CD4-positive, alpha-beta T cell (primary cell): Measurements from ENCODE around the gene MAP3K1. TPM values are rescaled to one million over a fixed set of nuclear protein-coding genes. Genes with fewer than 3 reads are reported as not detected.
A peak's percentile ranks its signal among the peaks of the same experiment; 100 is the strongest.

Source experiments
- ATAC-seq: fragments of 200-7000 bp; cut with Tn5 transposase; one replicate; pipeline ENCODE4 v1.10.0; 2022; ENCODE audit warnings: mild to moderate bottlenecking; ENCODE audit not compliant: poor library complexity
- CTCF ChIA-PET: fragments of 350-600 bp; sonication (Branson Sonifier 250); formaldehyde crosslinking; loops from one replicate; lab custom pipeline; 2021; ENCODE audit warnings: antibody characterized with exemption, inconsistent platforms; lab: Charles Lee
- POLR2A ChIA-PET: fragments of 350-600 bp; sonication (Branson Sonifier 250); formaldehyde crosslinking; loops from one replicate; lab custom pipeline; 2021; ENCODE audit warnings: antibody characterized with exemption, inconsistent platforms; lab: Charles Lee
- DNase-seq, 14 experiments: peaks; one replicate each; pipeline ENCODE4 v3.0.0-alpha.2; 2013 to 2020; ENCODE audit warnings: mixed read lengths in 2 of 14
- H3K27ac ChIP-seq, 2 donors: one replicate each; pipeline versions ENCODE4 v1.5.1 to v1.7.0; 2013; ENCODE audit warnings: low read length in 2 of 2, low read depth in 1 of 2, mild to moderate bottlenecking in 1 of 2
- H3K27me3 ChIP-seq, 2 experiments: 1 replicate in 1 of 2; 2 replicates in 1 of 2; pipeline versions ENCODE4 v1.6.1 to v1.7.0; 2013; ENCODE audit warnings: low read length in 2 of 2, control low read depth in 1 of 2, mild to moderate bottlenecking in 1 of 2, moderate library complexity in 1 of 2; ENCODE audit not compliant: insufficient read depth in 2 of 2, control insufficient read depth in 1 of 2
- H3K36me3 ChIP-seq: one replicate; pipeline ENCODE4 v1.6.1; 2013; ENCODE audit warnings: low read length, control low read depth; ENCODE audit not compliant: insufficient read depth
- H3K4me1 ChIP-seq: one replicate; pipeline ENCODE4 v1.6.1; 2013; ENCODE audit warnings: low read length, control low read depth; ENCODE audit not compliant: insufficient read depth
- H3K4me3 ChIP-seq: one replicate; pipeline ENCODE4 v1.5.1; 2013; ENCODE audit warnings: mild to moderate bottlenecking, low read length, moderate library complexity
- H3K9me3 ChIP-seq, 2 experiments: 1 replicate in 1 of 2; 2 replicates in 1 of 2; pipeline versions ENCODE4 v1.6.1 to v1.7.0; 2013; ENCODE audit warnings: low read length in 2 of 2, mild to moderate bottlenecking in 2 of 2, control low read depth in 1 of 2, moderate library complexity in 1 of 2; ENCODE audit not compliant: control insufficient read depth in 1 of 2, insufficient read depth in 1 of 2
- H3K27ac Mint-ChIP-seq: one replicate; pipeline ENCODE4 v1.8.0; 2020; ENCODE audit warnings: mixed read lengths
- H3K27me3 Mint-ChIP-seq: one replicate; pipeline ENCODE4 v1.8.0; 2021; ENCODE audit warnings: mixed read lengths
- H3K36me3 Mint-ChIP-seq: one replicate; pipeline ENCODE4 v1.8.0; 2021; ENCODE audit warnings: low read depth, mixed read lengths
- H3K4me1 Mint-ChIP-seq: one replicate; pipeline ENCODE4 v1.8.0; 2021; ENCODE audit warnings: low read depth, mixed read lengths
- H3K4me3 Mint-ChIP-seq: one replicate; pipeline ENCODE4 v1.8.0; 2020; ENCODE audit warnings: mild to moderate bottlenecking, mixed read lengths
- H3K9me3 Mint-ChIP-seq: one replicate; pipeline ENCODE4 v1.8.0; 2020; ENCODE audit warnings: mixed read lengths
- CTCF ChIP-seq: fragments of 200-600 bp; IDR thresholded peaks from one replicate; pipeline ENCODE4 v1.8.0; 2022; ENCODE audit warnings: antibody characterized with exemption, mild to moderate bottlenecking
- intact Hi-C, 2 experiments: fragments of 100-400 bp; cut with DNase I in 1 of 2; cut with micrococcal nuclease in 1 of 2; formaldehyde crosslinking; loops; one replicate each; pipeline versions ENCODE4 v1.15.1 to v1.9.0; 2023 to 2025; cut with DNase I, micrococcal nuclease
- polyA plus RNA-seq, 2 donors: library from polyadenylated mRNA; unstranded; fragments of 120-200 nt; gene quantifications; one replicate each; pipeline ENCODE4 v1.2.1, GENCODE V29; 2013
- total RNA-seq, 174 experiments: library from RNA in 2 of 174; stranded (reverse) in 2 of 174; gene quantifications; one replicate each; pipeline ENCODE4 v1.2.3 and lab custom pipeline; 2021 to 2026

The MAP3K1 gene
- total RNA-seq (10 to 100 TPM; 59.4 to 62.5 TPM), total RNA-seq (lab: John Stamatoyannopoulos, UW) (68.9 to 655 (median 387) reads per million in 172 experiments)
- 69.3 TPM for polyA plus RNA-seq (2013, experiment 1 of 2)
- polyA plus RNA-seq (2013, experiment 2 of 2), result 81.0 TPM

GRCh38 chr5:56814963-56815657, at the start of gene MAP3K1:
MAP3K1 (plus strand) TSS chr5:56815549; CDS start chr5:56815574, 25 bp downstream.
- POLR2A ChIA-PET, result interaction anchor here (0.6 to 5.4 kb wide), 30 partner anchors 9 to 820 kb away, joined by 3 to 45 read pairs (median 4); partner anchors contain the start of genes GPBP1 and IL6ST
- Mint-ChIP-seq H3K4me3 (peak within 1 kb of the TSS; percentile 99), H3K4me1 (peaks cover 43% of the 10 kb centered on the region), H3K27ac (peak within 1 kb of the TSS; percentile 97), H3K36me3 (peaks cover 35% of the 10 kb centered on the region), H3K9me3 (no peaks in the 10 kb centered on the region), H3K27me3 (no peaks in the 10 kb centered on the region)
- Histone ChIP-seq H3K4me3 (peak within 1 kb of the TSS; percentile 66), H3K27me3 (no peaks in the 10 kb centered on the region), H3K27ac (peak within 1 kb of the TSS; percentile 78 to 82), H3K36me3 (no peaks in the 10 kb centered on the region), H3K4me1 (peaks cover 10% of the 10 kb centered on the region), H3K9me3 (no peaks in the 10 kb centered on the region)
- peak; percentile 71 for ATAC-seq
- TF ChIP-seq CTCF, result no peak
- intact Hi-C loops, result loop anchor here (5.0 to 10.0 kb wide), 10 partner anchors 37 to 820 kb away; partner anchors contain the start of genes GPBP1 (in 2 of the 2) and IL6ST (in 1 of the 2)
- DNase-seq, result peak; percentile 69 to 94 (median 80)
- CTCF ChIA-PET, result interaction anchor here (0.8 to 1.9 kb wide), 4 partner anchors 14 to 544 kb away, joined by 3 to 6 read pairs (median 4); no protein-coding TSS in a partner anchor

- Mint-ChIP-seq H3K27ac (no peak overlapping the region), H3K4me1 (no peaks in the 10 kb centered on the region), H3K27me3 (no peaks in the 10 kb centered on the region), H3K36me3 (no peaks in the 10 kb centered on the region), H3K9me3 (no peaks in the 10 kb centered on the region), H3K4me3 (no peak overlapping the region)
- no peaks in the 10 kb centered on the region for H3K36me3 ChIP-seq
- no peaks in the 10 kb centered on the region for H3K9me3 ChIP-seq
- no peak overlapping the region for H3K27ac ChIP-seq
- H3K27me3 ChIP-seq, result no peaks in the 10 kb centered on the region
- intact Hi-C loops, result no loop called here
- no peak overlapping the region for H3K4me3 ChIP-seq
- POLR2A ChIA-PET, result no interaction called here
- CTCF ChIA-PET, result no interaction called here
- no peak for ATAC-seq
- TF ChIP-seq CTCF, result no peak
- no peaks in the 10 kb centered on the region for H3K4me1 ChIP-seq
- DNase-seq, result no peak
Observed at GRCh38 chr5:56766926-56767325, 48.4 kb upstream of the MAP3K1 start.

- no peaks in the 10 kb centered on the region for H3K36me3 Mint-ChIP-seq
- CTCF ChIA-PET, result interaction anchor here (1.2 kb wide), 1 partner anchor 28 kb away, joined by 3 read pairs; no protein-coding TSS in a partner anchor
- POLR2A ChIA-PET, result no interaction called here
Observed at GRCh38 chr5:56769875-56770604, 45.3 kb upstream of the MAP3K1 start.

More at GRCh38 chr5:56769875-56770604, 45.3 kb upstream of the MAP3K1 start:
- no peak for TF ChIP-seq CTCF
- Histone ChIP-seq H3K9me3 (no peaks in the 10 kb centered on the region), H3K27ac (no peak overlapping the region), H3K4me1 (no peaks in the 10 kb centered on the region), H3K36me3 (no peaks in the 10 kb centered on the region), H3K27me3 (no peaks in the 10 kb centered on the region), H3K4me3 (no peak overlapping the region)
- Mint-ChIP-seq H3K27me3 (no peaks in the 10 kb centered on the region), H3K27ac (no peak overlapping the region), H3K9me3 (no peaks in the 10 kb centered on the region), H3K4me3 (no peak overlapping the region), H3K4me1 (no peaks in the 10 kb centered on the region)
- ATAC-seq (no peak), DNase-seq (no peak)
- intact Hi-C loops, result no loop called here
